ENCODE results near the gene SMAD3.
A peak's percentile ranks its signal among the peaks of the same experiment; 100 is the strongest.

SMAD3 gene

DNA sequence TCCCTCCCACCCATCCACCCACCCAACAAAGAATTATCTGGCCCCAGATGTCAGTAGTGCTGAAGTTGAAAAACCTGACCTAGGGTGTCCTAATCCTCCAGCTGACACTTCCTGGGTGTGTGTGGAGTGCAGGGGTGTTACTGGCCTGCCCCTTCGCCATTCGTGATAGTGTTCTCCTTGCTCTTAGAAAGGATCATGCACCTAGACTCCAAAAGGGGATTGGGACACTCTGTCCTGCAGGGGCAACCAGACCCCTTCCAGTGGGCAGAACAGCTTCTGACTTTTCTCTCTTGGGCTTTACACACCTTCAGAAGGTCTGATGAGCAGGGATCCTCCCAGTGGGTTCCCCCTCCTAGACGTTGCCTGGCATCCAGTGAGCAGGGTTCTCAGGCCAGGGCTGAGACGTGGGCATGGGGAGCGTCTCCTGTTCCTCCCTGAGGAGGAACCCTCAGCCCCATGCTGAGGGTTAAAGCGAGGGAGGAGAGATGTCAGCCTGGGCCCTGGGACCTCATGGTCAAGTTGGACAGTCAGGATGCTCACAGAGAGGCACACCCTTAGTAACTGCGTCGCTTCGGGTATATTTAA, 114.1 kb downstream of the SMAD3 start:
- DNase-seq (ENCODE audit: low read depth, low spot score): no peak

DNA sequence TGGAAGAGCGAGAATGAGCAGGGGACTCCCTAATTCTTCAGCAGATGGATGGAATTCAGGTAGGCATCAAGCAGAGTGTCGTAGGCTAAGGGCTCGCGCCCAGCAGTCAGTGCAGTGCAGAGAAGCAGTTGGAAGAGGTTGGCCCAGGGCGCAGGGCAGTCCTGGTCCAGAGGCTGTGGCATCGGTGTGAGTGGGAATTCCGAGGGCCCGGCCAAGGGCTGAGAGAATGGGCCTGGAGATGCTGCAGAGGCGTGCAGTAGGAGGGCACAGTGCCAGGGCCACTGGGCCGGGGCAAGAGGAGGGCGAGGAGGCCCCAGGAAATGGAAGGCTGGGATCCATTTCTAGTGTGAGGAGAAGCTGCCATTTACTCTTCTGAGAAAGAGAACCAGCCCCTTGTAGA, 114.6 kb downstream of the SMAD3 start:
- DNase-seq (ENCODE audit: low read depth, low spot score): no peak

DNA sequence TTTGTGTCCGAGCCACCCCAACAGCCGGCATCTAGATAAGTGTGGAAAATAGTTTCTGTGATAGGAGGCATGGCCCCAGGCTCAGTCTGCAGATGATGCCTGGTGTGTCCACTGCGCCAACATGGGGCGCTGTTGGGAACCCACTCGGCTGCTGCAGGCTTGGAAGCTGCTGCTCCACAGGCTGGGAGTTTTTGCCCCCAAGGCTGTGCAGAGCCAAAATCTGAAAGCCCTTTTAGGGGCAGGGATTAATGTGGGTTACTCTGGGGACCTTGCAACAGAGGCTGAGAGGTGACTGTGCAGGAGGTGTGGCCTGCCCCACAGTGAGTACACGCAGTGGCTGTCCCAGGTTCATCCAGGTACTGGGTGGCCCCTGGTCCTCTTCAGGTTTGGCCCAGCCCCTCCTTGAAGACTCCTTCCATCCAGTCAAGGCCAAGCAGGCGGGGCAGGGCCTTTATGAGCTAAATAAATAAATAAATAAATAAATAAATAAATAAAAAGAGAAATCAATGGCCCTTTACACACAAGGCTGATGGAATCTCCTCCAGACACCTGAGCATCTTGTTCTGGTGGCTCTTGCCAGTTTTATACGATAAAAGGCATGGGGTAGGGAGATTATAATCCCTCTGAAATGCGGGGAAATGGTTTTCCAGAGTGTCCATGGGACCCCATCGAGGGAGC, 115.3 kb downstream of the SMAD3 start:
- no peak for DNase-seq (ENCODE audit: low read depth, low spot score)

DNA sequence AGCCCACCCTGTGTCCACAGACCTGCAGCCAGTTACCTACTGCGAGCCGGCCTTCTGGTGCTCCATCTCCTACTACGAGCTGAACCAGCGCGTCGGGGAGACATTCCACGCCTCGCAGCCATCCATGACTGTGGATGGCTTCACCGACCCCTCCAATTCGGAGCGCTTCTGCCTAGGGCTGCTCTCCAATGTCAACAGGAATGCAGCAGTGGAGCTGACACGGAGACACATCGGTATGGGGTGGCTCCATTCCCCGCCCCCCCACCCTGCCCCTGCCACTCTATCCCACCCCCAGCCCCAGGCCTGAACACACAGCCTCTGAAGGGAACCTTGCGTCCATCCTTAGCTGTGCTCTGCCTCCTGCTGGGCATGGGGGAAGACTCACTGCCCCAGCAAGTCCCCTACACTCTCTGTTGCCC, 115.8 kb downstream of the SMAD3 start:
- no peak for DNase-seq (ENCODE audit: low read depth, low spot score)

DNA sequence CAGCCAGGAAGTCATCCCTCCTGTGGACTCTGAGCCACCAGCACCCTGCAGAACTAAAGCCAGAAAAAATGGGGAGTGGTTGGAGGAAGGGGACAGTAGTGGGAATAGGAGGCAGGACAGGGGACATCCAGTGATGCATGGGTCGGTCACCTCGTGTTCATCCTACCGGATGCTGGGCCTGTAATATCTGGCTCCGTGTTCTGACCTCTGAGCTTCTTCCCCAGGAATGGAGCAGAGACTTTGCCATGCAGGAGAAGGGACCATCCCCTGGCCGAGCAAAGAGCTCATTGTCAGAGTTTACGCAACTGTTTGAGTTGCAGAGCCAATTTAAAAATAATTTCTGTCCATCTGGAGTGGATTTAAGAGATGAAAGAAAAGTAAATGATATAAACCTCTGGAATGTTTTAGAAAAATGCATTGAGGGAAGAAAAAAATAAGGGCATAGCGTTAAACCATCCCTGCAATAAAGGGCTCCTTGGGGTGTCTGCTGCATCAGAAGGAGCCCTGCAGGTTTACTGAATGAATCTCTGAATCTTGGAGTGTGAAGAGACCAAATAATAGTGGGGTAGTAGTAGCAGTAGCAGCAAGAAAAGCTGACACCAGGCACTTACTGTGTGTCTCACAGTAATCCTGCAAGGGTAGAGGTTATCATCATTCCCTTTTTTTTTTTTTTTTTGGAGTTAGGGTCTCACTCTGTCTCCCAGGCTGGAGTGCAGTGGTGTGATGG, 118.2 kb downstream of the SMAD3 start:
- no peak for DNase-seq (ENCODE audit: low read depth, low spot score)

DNA sequence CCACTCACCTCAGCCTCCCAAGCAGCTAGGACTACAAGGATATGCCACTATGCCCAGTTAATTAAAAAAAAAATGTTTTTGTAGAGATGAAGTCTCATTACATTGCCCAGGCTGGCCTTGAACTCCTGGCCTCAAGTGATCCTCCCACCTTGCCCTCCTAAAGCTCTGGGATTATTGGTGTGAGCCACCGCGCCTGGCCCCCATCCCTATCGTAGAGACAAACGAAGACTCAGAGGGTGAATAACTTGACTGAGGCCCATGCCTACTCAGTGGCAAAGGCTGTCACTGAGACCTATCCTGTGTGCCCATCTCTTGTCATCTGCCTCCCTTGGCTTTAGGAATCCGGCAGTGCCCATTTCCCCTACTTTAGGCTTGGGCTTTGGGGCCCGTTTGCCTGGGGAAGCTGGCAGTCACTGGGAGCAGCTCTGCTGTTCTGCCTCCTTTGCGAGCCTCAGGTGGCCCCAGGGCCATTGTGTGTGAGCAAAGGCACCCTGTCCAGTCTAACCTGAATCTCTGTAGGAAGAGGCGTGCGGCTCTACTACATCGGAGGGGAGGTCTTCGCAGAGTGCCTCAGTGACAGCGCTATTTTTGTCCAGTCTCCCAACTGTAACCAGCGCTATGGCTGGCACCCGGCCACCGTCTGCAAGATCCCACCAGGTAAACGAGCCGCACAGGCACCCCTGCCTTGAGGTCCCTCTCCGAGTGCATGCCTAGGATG, 119.0 kb downstream of the SMAD3 start:
- DNase-seq (ENCODE audit: low read depth, low spot score): no peak

DNA sequence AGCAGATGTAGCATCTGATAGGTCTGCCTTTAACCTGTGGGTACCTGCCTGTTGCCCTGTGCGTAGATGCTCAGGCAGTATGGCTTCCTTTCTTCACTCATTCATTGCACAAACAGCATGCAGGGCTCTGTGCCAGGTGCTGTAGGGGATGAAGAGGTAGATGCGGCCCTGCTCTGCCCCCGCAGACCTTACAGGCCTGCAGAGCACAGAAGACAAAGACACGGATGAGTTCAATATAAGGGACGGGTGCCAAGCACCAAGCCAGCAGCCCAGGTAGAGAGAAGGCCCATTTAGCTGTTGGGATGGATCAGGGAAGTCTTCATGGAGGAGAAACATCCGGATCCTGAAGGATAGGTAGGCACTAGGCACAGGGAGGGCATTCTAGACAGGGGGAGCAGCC, 119.6 kb downstream of the SMAD3 start:
- no peak for DNase-seq (ENCODE audit: low read depth, low spot score)

DNA sequence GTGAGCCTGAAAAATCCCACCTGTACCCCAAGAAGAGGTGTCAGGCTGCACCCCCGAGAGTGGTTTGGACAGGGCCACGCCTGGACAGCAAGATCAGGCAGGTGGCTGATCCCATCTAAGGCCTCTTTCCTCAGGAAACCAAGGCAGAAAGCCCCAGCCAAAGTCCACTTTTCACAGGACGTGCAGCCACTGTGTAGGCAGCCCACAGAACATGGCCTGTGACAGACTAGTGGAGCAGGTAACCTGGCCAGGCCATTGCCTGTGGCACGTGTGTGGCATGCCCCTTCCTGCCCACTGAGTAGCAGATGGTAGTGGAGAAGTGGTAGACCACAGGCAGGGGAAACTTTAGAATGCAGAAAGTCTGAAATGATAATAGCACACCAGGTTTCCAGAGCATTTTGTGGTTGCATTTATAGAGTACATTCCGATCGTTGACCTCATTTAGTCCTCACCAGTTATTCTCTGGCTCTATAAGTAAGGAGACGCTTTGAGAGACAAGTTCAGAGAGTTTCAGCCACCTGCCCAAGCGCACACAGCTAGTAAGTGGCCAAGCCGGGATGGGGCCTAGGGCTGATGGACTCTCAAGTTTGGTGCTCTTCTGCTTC, 120.3 kb downstream of the SMAD3 start:
- DNase-seq (ENCODE audit: low read depth, low spot score): peak; percentile 75

DNA sequence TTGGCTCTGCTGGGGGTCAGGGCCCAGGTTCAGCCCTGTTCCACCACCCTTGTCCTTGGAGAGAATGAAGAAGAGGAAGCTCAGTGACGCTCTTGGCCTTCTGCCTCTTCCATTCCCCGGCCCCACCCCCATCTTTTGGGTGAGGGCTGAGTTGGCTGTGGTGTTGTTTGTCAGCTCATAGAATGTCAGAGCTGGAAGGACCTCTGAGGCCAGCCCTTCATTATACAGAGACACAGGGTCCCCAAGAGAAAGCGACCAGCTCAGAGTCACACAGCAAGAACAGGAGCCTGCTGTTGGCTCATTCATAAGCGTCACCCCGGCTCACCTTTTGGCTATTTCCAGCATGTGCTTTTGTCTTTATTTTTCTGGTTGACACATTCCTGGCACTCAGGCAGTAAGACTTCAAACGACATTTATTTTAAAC, 120.8 kb downstream of the SMAD3 start:
- DNase-seq (ENCODE audit: low read depth, low spot score): no peak

DNA sequence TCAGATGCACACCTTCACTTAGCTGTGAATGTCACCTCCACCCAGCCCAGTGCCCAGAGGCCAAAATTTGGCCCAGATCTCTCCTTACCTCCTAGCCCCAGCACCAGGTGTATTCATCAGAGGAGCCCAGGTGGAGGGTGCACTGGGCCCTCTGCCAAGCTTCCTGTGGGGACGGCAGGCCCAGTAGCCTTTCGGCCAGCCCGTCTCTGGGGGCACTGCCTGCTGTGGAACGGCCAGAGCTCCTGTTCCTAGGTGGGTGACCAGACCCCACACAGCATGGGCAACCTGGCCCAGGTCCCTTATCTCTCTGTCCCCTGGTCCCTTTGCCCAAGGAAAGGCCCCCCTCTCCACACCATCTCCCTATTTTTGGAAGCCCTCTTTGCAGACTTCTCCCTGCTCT, 121.3 kb downstream of the SMAD3 start:
- DNase-seq (ENCODE audit: low read depth, low spot score): no peak

DNA sequence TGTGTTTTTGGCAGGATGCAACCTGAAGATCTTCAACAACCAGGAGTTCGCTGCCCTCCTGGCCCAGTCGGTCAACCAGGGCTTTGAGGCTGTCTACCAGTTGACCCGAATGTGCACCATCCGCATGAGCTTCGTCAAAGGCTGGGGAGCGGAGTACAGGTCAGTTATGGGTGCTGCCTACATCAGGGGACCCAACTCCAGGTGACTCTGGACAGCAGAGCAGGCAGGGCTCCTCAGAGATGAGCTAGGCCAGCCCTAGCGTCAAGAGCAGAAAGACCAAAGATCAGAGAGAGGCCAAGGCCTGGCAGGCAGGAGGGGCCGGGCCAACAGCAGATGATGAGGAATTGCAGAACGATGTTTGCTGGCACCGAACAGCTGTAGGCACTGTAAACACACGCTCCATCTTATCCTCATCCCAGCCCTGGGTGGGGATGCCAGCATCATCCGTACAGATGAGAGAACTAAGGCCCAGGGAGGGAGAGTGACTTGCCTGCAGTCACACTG, 122.0 kb downstream of the SMAD3 start:
- no peak for DNase-seq (ENCODE audit: low read depth, low spot score)

DNA sequence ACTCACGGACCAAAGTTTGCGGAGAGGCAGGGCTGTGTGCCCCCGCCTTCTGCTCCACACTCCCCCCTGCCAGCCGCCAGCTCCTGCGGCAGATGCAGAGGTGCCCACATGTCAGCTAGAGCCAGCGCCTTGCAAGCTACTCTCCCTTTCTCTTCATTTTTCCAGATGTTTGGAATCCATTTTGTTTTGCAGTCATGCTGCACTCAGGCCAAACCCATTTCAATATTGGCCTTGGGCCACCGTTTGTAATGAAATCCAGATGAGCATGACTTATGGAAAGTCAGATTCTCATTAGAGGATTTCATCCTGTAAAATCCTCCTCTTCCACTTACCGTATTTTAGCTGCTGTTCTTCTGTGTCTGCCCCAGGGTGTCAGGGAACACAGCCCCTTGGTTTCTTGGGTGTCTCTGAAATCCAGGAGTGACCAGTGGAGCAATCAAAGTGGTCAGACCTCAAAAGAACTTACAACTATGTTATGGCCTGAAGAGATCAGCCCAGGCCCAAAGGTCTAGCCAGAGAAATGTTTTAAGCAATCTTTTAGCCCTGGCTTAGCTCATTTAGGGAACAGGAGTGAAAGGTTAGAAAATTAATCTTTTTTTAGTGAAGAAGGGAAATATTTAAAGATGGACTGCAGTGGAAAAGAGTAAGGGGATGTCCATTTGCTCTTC, 123.3 kb downstream of the SMAD3 start:
- DNase-seq (ENCODE audit: low read depth, low spot score): peak; percentile 23

DNA sequence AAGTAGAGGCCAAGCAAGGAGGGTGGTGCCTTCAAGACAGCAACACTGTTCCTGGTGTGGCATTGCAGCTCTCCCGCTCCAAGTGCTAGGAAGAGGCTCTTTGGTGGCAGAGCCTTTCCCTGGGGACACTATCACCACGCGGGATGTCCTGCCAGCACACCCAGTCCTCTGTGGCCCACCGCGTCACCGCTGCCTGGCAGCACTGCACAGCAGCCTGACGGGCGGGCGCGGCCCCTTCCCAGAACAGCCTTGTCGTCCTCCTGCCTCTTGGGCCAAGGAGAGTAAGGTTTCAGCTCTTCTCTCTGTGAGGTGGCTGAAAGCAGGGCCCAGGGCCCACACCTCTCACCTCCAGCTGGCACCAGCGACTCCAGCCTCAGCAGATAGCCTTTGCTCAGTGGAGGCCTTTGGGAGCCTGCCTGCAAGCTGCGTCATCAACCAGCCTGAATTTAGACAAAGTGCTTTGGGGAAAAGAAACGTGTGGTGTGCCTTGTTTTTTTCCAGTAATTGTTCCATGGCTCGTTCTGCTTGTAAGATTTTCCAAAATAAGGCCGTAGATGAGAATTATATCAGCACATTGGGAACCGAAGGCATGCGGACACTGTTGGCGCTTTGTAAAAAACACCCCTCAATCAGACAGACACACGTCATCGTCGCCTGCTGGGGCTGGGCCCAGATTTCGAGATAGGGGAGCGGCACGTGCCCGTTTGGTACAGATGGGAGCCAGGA, 124.1 kb downstream of the SMAD3 start:
- DNase-seq (ENCODE audit: low read depth, low spot score): peak; percentile 0

DNA sequence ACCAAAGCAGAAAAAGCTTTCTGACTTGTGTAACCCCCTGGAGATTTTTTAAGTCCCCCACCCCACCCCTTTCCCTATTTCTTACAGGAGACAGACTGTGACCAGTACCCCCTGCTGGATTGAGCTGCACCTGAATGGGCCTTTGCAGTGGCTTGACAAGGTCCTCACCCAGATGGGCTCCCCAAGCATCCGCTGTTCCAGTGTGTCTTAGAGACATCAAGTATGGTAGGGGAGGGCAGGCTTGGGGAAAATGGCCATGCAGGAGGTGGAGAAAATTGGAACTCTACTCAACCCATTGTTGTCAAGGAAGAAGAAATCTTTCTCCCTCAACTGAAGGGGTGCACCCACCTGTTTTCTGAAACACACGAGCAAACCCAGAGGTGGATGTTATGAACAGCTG, 124.9 kb downstream of the SMAD3 start:
- DNase-seq (ENCODE audit: low read depth, low spot score): no peak

DNA sequence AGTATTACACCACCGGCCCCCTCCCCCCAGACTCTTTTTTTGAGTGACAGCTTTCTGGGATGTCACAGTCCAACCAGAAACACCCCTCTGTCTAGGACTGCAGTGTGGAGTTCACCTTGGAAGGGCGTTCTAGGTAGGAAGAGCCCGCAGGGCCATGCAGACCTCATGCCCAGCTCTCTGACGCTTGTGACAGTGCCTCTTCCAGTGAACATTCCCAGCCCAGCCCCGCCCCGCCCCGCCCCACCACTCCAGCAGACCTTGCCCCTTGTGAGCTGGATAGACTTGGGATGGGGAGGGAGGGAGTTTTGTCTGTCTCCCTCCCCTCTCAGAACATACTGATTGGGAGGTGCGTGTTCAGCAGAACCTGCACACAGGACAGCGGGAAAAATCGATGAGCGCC, 125.4 kb downstream of the SMAD3 start:
- DNase-seq (ENCODE audit: low read depth, low spot score): no peak

DNA sequence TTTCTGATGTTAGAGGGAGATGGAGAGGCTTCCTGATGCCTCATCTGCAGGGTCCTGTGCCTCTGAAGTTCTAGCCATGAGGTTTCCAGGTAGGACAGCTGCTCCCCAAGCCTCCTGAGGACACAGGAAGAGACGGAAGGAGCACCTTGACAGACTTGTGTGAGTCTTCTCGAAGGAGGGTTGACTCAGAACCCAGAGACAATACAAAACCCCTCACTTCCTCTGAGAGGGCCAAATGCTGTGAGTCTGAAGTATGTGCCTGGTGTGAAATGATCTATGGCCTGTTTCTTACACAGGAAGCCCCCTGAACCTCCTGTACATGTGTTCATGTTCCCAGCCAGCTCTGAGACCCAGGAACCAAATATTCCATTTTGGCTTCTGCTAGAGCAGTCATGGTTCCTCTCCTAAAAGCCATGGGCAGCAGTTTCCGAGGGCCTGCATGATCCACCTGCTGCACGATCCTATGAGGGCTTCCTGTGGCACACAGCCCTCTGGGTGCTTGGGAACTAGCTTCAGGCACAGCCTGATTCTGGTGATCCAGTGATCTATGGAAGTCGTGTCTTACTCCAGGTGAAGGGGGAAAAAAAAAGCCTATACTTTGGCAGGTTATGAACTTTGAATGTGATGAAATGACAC, 126.9 kb downstream of the SMAD3 start:
- DNase-seq (ENCODE audit: low read depth, low spot score): peak; percentile 2

DNA sequence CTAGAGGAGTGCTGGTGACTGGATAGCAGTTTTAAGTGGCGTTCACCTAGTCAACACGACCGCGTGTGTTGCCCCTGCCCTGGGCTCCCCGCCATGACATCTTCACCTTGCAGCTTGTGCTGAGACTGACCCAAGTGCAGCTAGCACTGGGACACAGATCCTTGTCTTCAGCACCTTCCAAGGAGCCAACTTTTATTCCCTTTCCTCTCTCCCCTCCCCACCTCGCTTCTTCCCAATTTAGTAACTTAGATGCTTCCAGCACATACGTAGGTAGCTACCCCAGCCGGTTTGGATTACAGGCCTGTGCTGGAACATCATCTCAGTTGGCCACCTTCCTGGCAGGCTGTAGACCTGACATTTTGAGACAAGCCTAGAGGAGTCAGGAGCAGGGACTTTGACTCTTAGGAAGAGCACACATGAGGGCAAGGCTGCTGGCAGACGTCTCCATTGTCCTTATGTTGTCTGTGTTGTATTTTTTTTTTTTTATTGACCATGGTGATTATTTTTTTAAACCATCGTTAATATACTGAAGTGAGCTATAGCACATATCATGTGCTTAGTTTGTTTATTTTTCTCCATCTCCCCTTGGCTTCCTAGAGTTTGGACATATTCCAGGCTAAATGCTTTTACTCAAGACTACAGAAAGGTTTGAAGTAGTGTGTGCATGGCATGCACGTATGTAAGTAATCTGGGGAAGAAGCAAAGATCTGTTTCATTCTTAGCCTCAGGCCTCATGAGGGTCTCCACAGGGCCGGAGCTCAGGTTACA, 128.0 kb downstream of the SMAD3 start:
- DNase-seq (ENCODE audit: low read depth, low spot score): no peak

DNA sequence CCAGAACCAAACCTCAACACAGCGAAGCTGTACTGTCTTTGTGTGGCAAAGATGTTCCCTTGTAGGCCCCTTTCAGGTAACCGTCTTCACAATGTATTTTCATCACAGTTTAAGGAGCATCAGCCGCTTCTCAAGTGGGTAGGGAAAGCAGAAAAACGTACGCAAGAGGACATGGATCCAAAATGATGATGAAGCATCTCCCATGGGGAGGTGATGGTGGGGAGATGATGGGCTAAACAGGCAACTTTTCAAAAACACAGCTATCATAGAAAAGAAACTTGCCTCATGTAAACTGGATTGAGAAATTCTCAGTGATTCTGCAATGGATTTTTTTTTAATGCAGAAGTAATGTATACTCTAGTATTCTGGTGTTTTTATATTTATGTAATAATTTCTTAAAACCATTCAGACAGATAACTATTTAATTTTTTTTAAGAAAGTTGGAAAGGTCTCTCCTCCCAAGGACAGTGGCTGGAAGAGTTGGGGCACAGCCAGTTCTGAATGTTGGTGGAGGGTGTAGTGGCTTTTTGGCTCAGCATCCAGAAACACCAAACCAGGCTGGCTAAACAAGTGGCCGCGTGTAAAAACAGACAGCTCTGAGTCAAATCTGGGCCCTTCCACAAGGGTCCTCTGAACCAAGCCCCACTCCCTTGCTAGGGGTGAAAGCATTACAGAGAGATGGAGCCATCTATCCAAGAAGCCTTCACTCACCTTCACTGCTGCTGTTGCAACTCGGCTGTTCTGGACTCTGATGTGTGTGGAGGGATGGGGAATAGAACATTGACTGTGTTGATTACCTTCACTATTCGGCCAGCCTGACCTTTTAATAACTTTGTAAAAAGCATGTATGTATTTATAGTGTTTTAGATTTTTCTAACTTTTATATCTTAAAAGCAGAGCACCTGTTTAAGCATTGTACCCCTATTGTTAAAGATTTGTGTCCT, 129.0 kb downstream of the SMAD3 start:
- DNase-seq (ENCODE audit: low read depth, low spot score): no peak
